GM12878 (cell line): ENCODE measurements around the gene LDB2. TPM values are rescaled to one million over a fixed set of nuclear protein-coding genes. Genes with fewer than 3 reads are reported as not detected.

ENCODE experiments used
- ATAC-seq: fragments of 200-7000 bp; cut with Tn5 transposase; 3 replicates; pipeline ENCODE4 v1.9.1; 2020; ENCODE audit warnings: mild to moderate bottlenecking, moderate library complexity
- BruUV-seq: library from RNA; stranded (reverse); fragments of 400-500 nt; replicated peaks from 2 replicates; lab custom pipeline; 2021; lab: Mats Ljungman, UMichigan
- CTCF ChIA-PET: fragments of 300-600 bp; sonication (Branson Sonifier 250); formaldehyde crosslinking; extraction: SDS; loops from one replicate; lab custom pipeline; 2021; ENCODE audit warnings: inconsistent platforms; lab: Yijun Ruan, JAX
- POLR2A ChIA-PET: fragments of 350-600 bp; formaldehyde crosslinking; extraction: SDS; loops from one replicate; lab custom pipeline; 2021; ENCODE audit warnings: inconsistent platforms; lab: Charles Lee
- RAD21 ChIA-PET: fragments of 300-600 bp; sonication (Branson Sonifier 250); formaldehyde crosslinking; loops from one replicate; lab custom pipeline; 2023; ENCODE audit warnings: antibody characterized with exemption; ENCODE audit not compliant: unreplicated experiment; lab: Charles Lee
- SMC1A ChIA-PET: fragments of 300-600 bp; sonication (Branson Sonifier 250); formaldehyde crosslinking; loops from one replicate; lab custom pipeline; 2023; ENCODE audit not compliant: unreplicated experiment, uncharacterized antibody; lab: Charles Lee
- DNase-seq: peaks from one replicate; pipeline ENCODE4 v3.0.0-alpha.2; 2011; ENCODE audit warnings: low read depth, low spot score
- FAIRE-seq: peaks from 3 replicates; lab custom pipeline; 2011; peaks lifted over from hg19 to GRCh38; lab: Jason Lieb, UNC
- H2AFZ ChIP-seq: 2 replicates; pipeline ENCODE4 v1.6.0; 2011; ENCODE audit warnings: low read depth, low read length, control low read depth; ENCODE audit not compliant: control insufficient read depth
- H3K27ac ChIP-seq: 2 replicates; pipeline ENCODE4 v1.5.1; 2011; ENCODE audit warnings: control low read depth; ENCODE audit not compliant: control insufficient read depth, insufficient read depth
- H3K27me3 ChIP-seq, 2 experiments: replicated peaks in 1 of 2; 2 replicates each; pipeline versions ENCODE4 v1.6.0 to v1.6.1; 2011; ENCODE audit warnings: low read length in 1 of 2; ENCODE audit not compliant: control insufficient read depth in 2 of 2, insufficient read depth in 2 of 2
- H3K36me3 ChIP-seq, 2 experiments: 2 replicates each; pipeline ENCODE4 v1.5.1; 2011; ENCODE audit warnings: low read length in 1 of 2; ENCODE audit not compliant: control insufficient read depth in 2 of 2, insufficient read depth in 2 of 2
- H3K4me1 ChIP-seq: 2 replicates; pipeline ENCODE4 v1.6.1; 2011; ENCODE audit warnings: mild to moderate bottlenecking, low read length, moderate library complexity, mixed read lengths; ENCODE audit not compliant: control insufficient read depth, insufficient read depth
- H3K4me2 ChIP-seq: 2 replicates; pipeline ENCODE4 v1.6.0; 2011; ENCODE audit warnings: control low read depth; ENCODE audit not compliant: control insufficient read depth, insufficient read depth
- H3K4me3 ChIP-seq: fragments of 200-600 bp; sonication (generic); 2 replicates; pipeline ENCODE4 v1.5.1; 2016
- H3K79me2 ChIP-seq: 2 replicates; pipeline ENCODE4 v1.6.0; 2011; ENCODE audit warnings: low read length; ENCODE audit not compliant: control insufficient read depth, insufficient read depth
- H3K9ac ChIP-seq: 2 replicates; pipeline ENCODE4 v1.8.0; 2011; ENCODE audit warnings: low read length, control low read depth, mixed read lengths; ENCODE audit not compliant: control insufficient read depth, insufficient read depth
- H3K9me3 ChIP-seq: replicated peaks from 3 replicates; pipeline ENCODE4 v1.5.1; 2011; ENCODE audit warnings: mild to moderate bottlenecking, low read length; ENCODE audit not compliant: control insufficient read depth, insufficient read depth
- H4K20me1 ChIP-seq: 2 replicates; pipeline ENCODE4 v1.6.0; 2011; ENCODE audit not compliant: control insufficient read depth, insufficient read depth
- CBX5 ChIP-seq: sonication (generic); IDR thresholded peaks from 2 replicates; pipeline ENCODE4 v1.6.1; 2016; ENCODE audit warnings: low read depth, moderate library complexity, mild to moderate bottlenecking, inconsistent platforms
- HDAC2 ChIP-seq: fragments of 200-600 bp; sonication (generic); IDR thresholded peaks from 2 replicates; pipeline ENCODE4 v1.6.1; 2017
- RAD51 ChIP-seq: fragments of 450-650 bp; IDR thresholded peaks from 2 replicates; pipeline ENCODE4 v1.6.1; 2016; ENCODE audit warnings: moderate library complexity, mild to moderate bottlenecking, inconsistent platforms
- RELA ChIP-seq: fragments of 450-650 bp; IDR thresholded peaks from 2 replicates; pipeline ENCODE4 v1.8.0; 2014; ENCODE audit warnings: borderline replicate concordance; ENCODE audit not compliant: partially characterized antibody
- SIN3A ChIP-seq: IDR thresholded peaks from 2 replicates; pipeline ENCODE4 v1.6.1; 2012; ENCODE audit warnings: low read depth, low read length, improper control_type of control experiment
- ZNF217 ChIP-seq: fragments of 450-650 bp; IDR thresholded peaks from 2 replicates; pipeline ENCODE4 v1.6.1; 2017; ENCODE audit warnings: antibody characterized with exemption, mild to moderate bottlenecking
- WGBS: methylation state at CpG from one replicate; pipeline ENCODE4 v1.1.6; 2016; ENCODE audit warnings: low lambda C conversion rate; ENCODE audit not compliant: insufficient replicate concordance, insufficient coverage; ENCODE audit errors: missing lambda C conversion rate; 5-methylcytosine and 5-hydroxymethylcytosine counted together
- in situ Hi-C: fragments of 300-500 bp; cut with MboI; formaldehyde crosslinking; loops from 9 replicates; pipeline ENCODE4 v1.14.3; 2018; ENCODE audit warnings: mixed read lengths
- intact Hi-C: fragments of 100-400 bp; cut with micrococcal nuclease; formaldehyde crosslinking; loops from one replicate; pipeline ENCODE4 v1.14.2; 2022; ENCODE audit not compliant: unreplicated experiment
- polyA plus RNA-seq, 11 experiments: library from polyadenylated mRNA; depleted of rRNA in 4 of 11; unstranded in 6 of 11; stranded (reverse) in 5 of 11; fragments of >200 nt; fragmentation: Nextera tagmentation in 4 of 11; fragmentation: Illumina TruSeq in 1 of 11; extraction: Ambion mirVana in 4 of 11; extraction: Trizol in 1 of 11; gene quantifications; 1 replicate in 1 of 11; 2 replicates in 10 of 11; pipeline versions ENCODE4 v1.2.1 to v1.2.3, GENCODE V29; 2011 to 2016; ENCODE audit warnings: inconsistent platforms in 2 of 11, missing spikeins in 2 of 11, low read depth in 1 of 11
- total RNA-seq, 4 experiments: library from RNA; depleted of rRNA in 3 of 4; stranded (reverse); fragments of >200 nt in 3 of 4; fragmentation: Illumina TruSeq in 1 of 4; extraction: Trizol in 1 of 4; gene quantifications; 2 replicates each; pipeline versions ENCODE4 v1.2.1 to v1.2.3, GENCODE V29; 2013 to 2021
- TF ChIP-seq, protein P1 (sequence below): fragments of 150-350 bp; IDR thresholded peaks from 2 replicates; pipeline ENCODE4 v1.6.1; 2016; ENCODE audit warnings: low read depth, low read length

The LDB2 gene
- total and polyA plus RNA-seq, 10 of the 15 experiments (the other 5 are each of a cell fraction or from before 2014, with no cell fraction given), result 0.15 TPM; not detected in 9

DNA sequence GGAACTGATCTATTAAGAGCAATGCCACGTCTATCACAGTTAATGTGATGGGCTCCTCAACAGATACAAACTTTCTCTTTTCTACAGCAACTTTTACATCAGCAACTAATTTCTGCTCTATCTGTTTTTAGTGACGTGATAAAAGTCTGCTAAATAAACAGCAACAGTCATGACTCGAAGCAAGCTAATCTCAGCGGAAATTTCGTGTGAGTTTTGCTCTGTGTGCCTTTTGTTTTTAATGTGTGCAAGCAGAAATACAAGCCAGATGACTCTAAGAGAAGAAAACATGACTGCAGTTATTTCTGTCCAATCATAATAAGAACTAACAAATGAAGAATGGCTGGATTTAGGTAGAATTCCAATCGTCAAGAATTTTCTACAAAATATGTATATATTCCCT is 214.3 kb downstream of the LDB2 start:
- no peak overlapping the region for H2AFZ ChIP-seq
- DNase-seq (no peak), ATAC-seq (no peak), FAIRE-seq (no peak)
- no peaks in the 10 kb centered on the region for H3K36me3 ChIP-seq
- H4K20me1 ChIP-seq, result no peaks in the 10 kb centered on the region
- H3K4me1 ChIP-seq, result no peaks in the 10 kb centered on the region
- no peaks in the 10 kb centered on the region for H3K79me2 ChIP-seq
- no peak for TF ChIP-seq CBX5
- no peak for TF ChIP-seq ZNF217
- RAD21 ChIA-PET, result no interaction called here
- no peak overlapping the region for H3K27ac ChIP-seq
- no peak overlapping the region for H3K4me2 ChIP-seq
- no peak overlapping the region for H3K9ac ChIP-seq
- H3K27me3 ChIP-seq, result no peaks in the 10 kb centered on the region
- no peak overlapping the region for H3K4me3 ChIP-seq
- in situ Hi-C loops, result no loop called here
- intact Hi-C loops, result no loop called here
- H3K9me3 ChIP-seq, result no peaks in the 10 kb centered on the region
- no TSS peak for BruUV-seq
- CTCF ChIA-PET, result no interaction called here
- 7% methylated on average over 6 of the region's 6 CpGs for WGBS
- SMC1A ChIA-PET, result interaction anchor here (0.9 kb wide), 1 partner anchor 509 kb away, joined by 4 read pairs; no protein-coding TSS in a partner anchor
- POLR2A ChIA-PET, result interaction anchor here (0.5 kb wide), 1 partner anchor 757 kb away, joined by 4 read pairs; no protein-coding TSS in a partner anchor

DNA sequence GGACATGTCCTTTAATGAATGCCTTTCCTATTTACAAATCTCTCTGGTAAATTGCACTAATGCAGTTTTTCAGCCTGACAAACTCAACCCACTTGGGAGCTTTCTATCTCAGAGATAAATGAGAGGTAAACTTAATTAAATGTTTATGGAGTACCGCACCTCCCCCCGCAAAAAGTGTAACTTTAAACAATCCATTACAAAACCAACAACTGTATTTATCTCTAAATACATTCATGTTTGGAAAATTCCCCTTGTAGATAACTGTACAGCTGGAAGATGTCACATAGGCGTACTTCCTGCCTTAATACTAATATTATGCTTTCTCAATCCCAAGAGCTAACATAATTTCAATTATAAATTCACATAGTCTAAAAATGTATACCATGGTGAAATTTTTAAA is 215.5 kb downstream of the LDB2 start:
- Histone ChIP-seq H4K20me1 (no peaks in the 10 kb centered on the region), H3K9ac (no peak overlapping the region), H3K36me3 (no peaks in the 10 kb centered on the region), H3K27ac (no peak overlapping the region), H2AFZ (no peak overlapping the region), H3K4me3 (no peak overlapping the region), H3K4me1 (no peaks in the 10 kb centered on the region), H3K79me2 (no peaks in the 10 kb centered on the region), H3K4me2 (no peak overlapping the region), H3K27me3 (no peaks in the 10 kb centered on the region), H3K9me3 (no peaks in the 10 kb centered on the region)
- CTCF ChIA-PET, result no interaction called here
- no TSS peak for BruUV-seq
- DNase-seq, result no peak
- SMC1A ChIA-PET, result interaction anchor here (0.6 kb wide), 1 partner anchor 192 kb away, joined by 3 read pairs; no protein-coding TSS in a partner anchor
- intact Hi-C loops, result no loop called here
- no peak for FAIRE-seq
- RAD21 ChIA-PET, result no interaction called here
- 69% methylated on average over 3 of the region's 3 CpGs for WGBS
- TF ChIP-seq RAD51 (no peak), HDAC2 (no peak), SIN3A (no peak), RELA (no peak)
- TF ChIP-seq, protein P1, sequence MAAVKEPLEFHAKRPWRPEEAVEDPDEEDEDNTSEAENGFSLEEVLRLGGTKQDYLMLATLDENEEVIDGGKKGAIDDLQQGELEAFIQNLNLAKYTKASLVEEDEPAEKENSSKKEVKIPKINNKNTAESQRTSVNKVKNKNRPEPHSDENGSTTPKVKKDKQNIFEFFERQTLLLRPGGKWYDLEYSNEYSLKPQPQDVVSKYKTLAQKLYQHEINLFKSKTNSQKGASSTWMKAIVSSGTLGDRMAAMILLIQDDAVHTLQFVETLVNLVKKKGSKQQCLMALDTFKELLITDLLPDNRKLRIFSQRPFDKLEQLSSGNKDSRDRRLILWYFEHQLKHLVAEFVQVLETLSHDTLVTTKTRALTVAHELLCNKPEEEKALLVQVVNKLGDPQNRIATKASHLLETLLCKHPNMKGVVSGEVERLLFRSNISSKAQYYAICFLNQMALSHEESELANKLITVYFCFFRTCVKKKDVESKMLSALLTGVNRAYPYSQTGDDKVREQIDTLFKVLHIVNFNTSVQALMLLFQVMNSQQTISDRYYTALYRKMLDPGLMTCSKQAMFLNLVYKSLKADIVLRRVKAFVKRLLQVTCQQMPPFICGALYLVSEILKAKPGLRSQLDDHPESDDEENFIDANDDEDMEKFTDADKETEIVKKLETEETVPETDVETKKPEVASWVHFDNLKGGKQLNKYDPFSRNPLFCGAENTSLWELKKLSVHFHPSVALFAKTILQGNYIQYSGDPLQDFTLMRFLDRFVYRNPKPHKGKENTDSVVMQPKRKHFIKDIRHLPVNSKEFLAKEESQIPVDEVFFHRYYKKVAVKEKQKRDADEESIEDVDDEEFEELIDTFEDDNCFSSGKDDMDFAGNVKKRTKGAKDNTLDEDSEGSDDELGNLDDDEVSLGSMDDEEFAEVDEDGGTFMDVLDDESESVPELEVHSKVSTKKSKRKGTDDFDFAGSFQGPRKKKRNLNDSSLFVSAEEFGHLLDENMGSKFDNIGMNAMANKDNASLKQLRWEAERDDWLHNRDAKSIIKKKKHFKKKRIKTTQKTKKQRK, result no peak
- POLR2A ChIA-PET, result no interaction called here
- in situ Hi-C loops, result no loop called here
- no peak for ATAC-seq
